Smooth muscle cell (in vitro differentiated cells): Measurements from ENCODE around the gene GNB2. TPM values are rescaled to one million over a fixed set of nuclear protein-coding genes. Genes with fewer than 3 reads are reported as not detected.

Experiments used
- DNase-seq: peaks from one replicate; lab custom pipeline; 2025; ENCODE audit not compliant: unreplicated experiment; lab: John Stamatoyannopoulos, UW
- H2AFZ ChIP-seq: fragments of 200-600 bp; sonication (generic); 2 replicates; pipeline ENCODE4 v1.6.0; 2016; ENCODE audit warnings: antibody characterized with exemption, low read depth, mild to moderate bottlenecking
- H3F3A ChIP-seq: fragments of 200-600 bp; sonication (generic); 2 replicates; pipeline ENCODE4 v1.6.0; 2017; ENCODE audit warnings: antibody characterized with exemption, low read depth
- H3K27ac ChIP-seq: fragments of 200-600 bp; sonication (generic); 2 replicates; pipeline ENCODE4 v1.5.1; 2016; ENCODE audit warnings: low read depth, mild to moderate bottlenecking
- H3K27me3 ChIP-seq: fragments of 200-600 bp; sonication (generic); 2 replicates; pipeline ENCODE4 v1.6.1; 2016; ENCODE audit warnings: low read depth, mild to moderate bottlenecking
- H3K36me3 ChIP-seq: fragments of 200-600 bp; sonication (generic); 2 replicates; pipeline ENCODE4 v1.5.1; 2016; ENCODE audit warnings: low read depth
- H3K4me1 ChIP-seq: fragments of 200-600 bp; sonication (generic); 2 replicates; pipeline ENCODE4 v1.5.1; 2016; ENCODE audit warnings: low read depth
- H3K4me2 ChIP-seq: fragments of 200-600 bp; sonication (generic); 2 replicates; pipeline ENCODE4 v1.6.0; 2016; ENCODE audit warnings: mild to moderate bottlenecking
- H3K4me3 ChIP-seq: fragments of 200-600 bp; sonication (generic); 2 replicates; pipeline ENCODE4 v1.5.1; 2016; ENCODE audit warnings: mild to moderate bottlenecking
- H3K79me2 ChIP-seq: fragments of 200-600 bp; sonication (generic); 2 replicates; pipeline ENCODE4 v1.6.0; 2016; ENCODE audit warnings: low read depth, mild to moderate bottlenecking
- H3K9ac ChIP-seq: fragments of 200-600 bp; sonication (generic); 2 replicates; pipeline ENCODE4 v1.6.0; 2016; ENCODE audit warnings: low read depth
- H3K9me3 ChIP-seq: fragments of 200-600 bp; sonication (generic); replicated peaks from 2 replicates; pipeline ENCODE4 v1.5.1; 2016; ENCODE audit warnings: low read depth
- H4K20me1 ChIP-seq: fragments of 200-600 bp; sonication (generic); 2 replicates; pipeline ENCODE4 v1.6.0; 2016; ENCODE audit warnings: low read depth
- CTCF ChIP-seq: fragments of 200-600 bp; sonication (generic); IDR thresholded peaks from 2 replicates; pipeline ENCODE4 v1.5.1; 2017; ENCODE audit warnings: borderline replicate concordance, mild to moderate bottlenecking, antibody characterized with exemption; ENCODE audit not compliant: insufficient read depth, poor library complexity, severe bottlenecking
- WGBS: methylation state at CpG from one replicate; pipeline ENCODE4 v1.1.7; 2016; ENCODE audit warnings: low lambda C conversion rate; 5-methylcytosine and 5-hydroxymethylcytosine counted together
- polyA plus RNA-seq: library from polyadenylated mRNA; unstranded; fragments of >200 nt; fragmentation: Nextera tagmentation; extraction: Ambion mirVana; gene quantifications from 2 replicates; pipeline ENCODE4 v1.2.1, GENCODE V29; 2016
- total RNA-seq: library from RNA; depleted of rRNA; stranded (reverse); fragments of >200 nt; gene quantifications from 2 replicates; pipeline ENCODE4 v1.2.3, GENCODE V29; 2014

The GNB2 gene
- total and polyA plus RNA-seq, 2 experiments from 2014 or later = 90.7 to 219 TPM

DNA sequence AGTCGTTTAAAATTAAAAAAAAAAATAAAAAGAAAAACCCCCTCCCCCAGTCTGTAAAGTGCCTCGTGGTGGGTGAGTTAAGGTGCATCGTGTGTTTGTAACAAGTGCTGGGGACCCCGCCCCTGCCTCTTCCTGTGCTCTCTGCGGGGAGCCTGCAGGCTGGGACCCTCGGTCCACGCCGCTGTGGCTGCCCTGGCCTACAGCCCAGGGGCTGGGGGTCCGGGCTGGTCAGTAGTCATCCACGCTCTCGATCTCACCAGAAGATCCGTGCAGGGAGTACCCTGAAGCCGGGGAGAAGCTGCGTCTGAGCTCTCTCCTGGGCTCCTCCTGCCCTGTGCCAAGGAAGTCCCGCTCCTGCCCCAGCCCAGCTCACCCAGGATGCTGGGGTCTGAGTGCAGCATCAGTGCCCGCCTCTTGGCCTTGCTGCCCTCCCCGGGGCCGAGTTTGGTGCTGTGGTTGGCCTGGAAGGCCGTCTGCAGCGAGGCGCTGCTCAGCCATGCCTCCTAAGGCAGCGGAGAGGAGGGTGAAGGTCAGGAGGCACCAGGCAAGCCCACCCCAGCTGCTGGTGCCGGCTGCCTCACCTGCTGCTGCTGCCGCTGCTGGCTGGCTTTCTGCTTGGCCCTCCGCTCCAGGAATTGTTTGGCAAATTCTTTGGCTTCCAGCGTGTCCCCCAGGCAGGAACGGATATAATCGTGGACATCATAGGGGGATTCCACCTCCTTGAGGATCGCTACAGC lies 8.1 kb downstream of the GNB2 start:
- Histone ChIP-seq H4K20me1 (peaks cover 62% of the 10 kb centered on the region), H3K9me3 (no peaks in the 10 kb centered on the region), H3K4me3 (no peak overlapping the region), H3K4me1 (no peaks in the 10 kb centered on the region), H3K79me2 (peaks cover 3% of the 10 kb centered on the region), H3K27me3 (no peaks in the 10 kb centered on the region), H3K9ac (no peak overlapping the region), H3K4me2 (no peak overlapping the region), H3F3A (peaks cover 3% of the 10 kb centered on the region), H3K36me3 (no peaks in the 10 kb centered on the region), H3K27ac (no peak overlapping the region), H2AFZ (no peak overlapping the region)
- TF ChIP-seq CTCF = no peak
- 93% methylated on average over 29 of the region's 29 CpGs for WGBS
- no peak for DNase-seq

- Histone ChIP-seq H3K27ac (no peak overlapping the region), H3F3A (no peaks in the 10 kb centered on the region), H3K4me2 (no peak overlapping the region), H3K79me2 (no peaks in the 10 kb centered on the region), H3K27me3 (no peaks in the 10 kb centered on the region), H3K4me3 (no peak overlapping the region), H3K36me3 (no peaks in the 10 kb centered on the region), H4K20me1 (peaks cover 60% of the 10 kb centered on the region), H3K9me3 (no peaks in the 10 kb centered on the region), H3K9ac (no peak overlapping the region), H3K4me1 (no peaks in the 10 kb centered on the region), H2AFZ (no peak overlapping the region)
- TF ChIP-seq CTCF = no peak
- 72% methylated on average over 18 of the region's 25 CpGs for WGBS
- no peak for DNase-seq
These were observed 8.7 kb downstream of the GNB2 start for GRCh38 chr7:100682228-100682741.

GRCh38 chr7:100682991-100683658 lies 9.6 kb downstream of the GNB2 start:
- WGBS = 90% methylated on average over 23 of the region's 28 CpGs
- no peak for TF ChIP-seq CTCF
- no peaks in the 10 kb centered on the region for H3K36me3 ChIP-seq

More at GRCh38 chr7:100682991-100683658, 9.6 kb downstream of the GNB2 start:
- H3K9me3 ChIP-seq = no peaks in the 10 kb centered on the region
- H3K4me1 ChIP-seq = no peaks in the 10 kb centered on the region
- no peak overlapping the region for H2AFZ ChIP-seq
- no peak for DNase-seq
- no peak overlapping the region for H3K4me2 ChIP-seq
- no peak overlapping the region for H3K27ac ChIP-seq
- no peaks in the 10 kb centered on the region for H3F3A ChIP-seq
- H3K79me2 ChIP-seq = peaks cover 2% of the 10 kb centered on the region
- H3K9ac ChIP-seq = no peak overlapping the region
- H4K20me1 ChIP-seq = peaks cover 60% of the 10 kb centered on the region
- H3K4me3 ChIP-seq = no peak overlapping the region
- H3K27me3 ChIP-seq = no peaks in the 10 kb centered on the region
